Endothelial cell of umbilical vein (primary cell): ENCODE measurements around the gene RUNDC3A.

Experiments
- CTCF ChIP-seq, 2 donors: IDR thresholded peaks; 1 replicate in 1 of 2; 2 replicates in 1 of 2; pipeline ENCODE4 v1.5.1; 2011; ENCODE audit warnings: low read length in 2 of 2, mild to moderate bottlenecking in 2 of 2, moderate library complexity in 2 of 2, control low read depth in 1 of 2, inconsistent platforms in 1 of 2, low read depth in 1 of 2; ENCODE audit not compliant: insufficient read depth in 1 of 2; ENCODE audit errors: extremely low read depth in 1 of 2
- EZH2 ChIP-seq: IDR thresholded peaks from 2 replicates; pipeline ENCODE4 v1.6.1; 2012; ENCODE audit warnings: borderline replicate concordance, low read depth, mild to moderate bottlenecking, moderate library complexity, low read length, inconsistent platforms; ENCODE audit not compliant: severe bottlenecking
- POLR2A ChIP-seq: IDR thresholded peaks from 2 replicates; pipeline ENCODE4 v1.6.1; 2012; ENCODE audit warnings: low read depth, mild to moderate bottlenecking, control low read depth, low read length

- TF ChIP-seq CTCF (IDR thresholded peaks at IDR 0.05; ENCODE audit: extremely low read depth in 1 of 2, insufficient read depth in 1 of 2, low read depth in 1 of 2, low read length in 2 of 2) (no peak), EZH2 (no peak), POLR2A (no peak)
These were observed 41.3 kb upstream of the RUNDC3A start for GRCh38 chr17:44267165-44267455.
